GM12878 (cell line): ENCODE data around the gene MAML2. TPM values are rescaled to one million over a fixed set of nuclear protein-coding genes. Genes with fewer than 3 reads are reported as not detected.

Experiments used
- ATAC-seq: fragments of 200-7000 bp; cut with Tn5 transposase; 3 replicates; pipeline ENCODE4 v1.9.1; 2020; ENCODE audit warnings: mild to moderate bottlenecking, moderate library complexity
- BruUV-seq: library from RNA; stranded (reverse); fragments of 400-500 nt; replicated peaks from 2 replicates; lab custom pipeline; 2021; lab: Mats Ljungman, UMichigan
- CTCF ChIA-PET: fragments of 300-600 bp; sonication (Branson Sonifier 250); formaldehyde crosslinking; extraction: SDS; loops from one replicate; lab custom pipeline; 2021; ENCODE audit warnings: inconsistent platforms; lab: Yijun Ruan, JAX
- POLR2A ChIA-PET: fragments of 350-600 bp; formaldehyde crosslinking; extraction: SDS; loops from one replicate; lab custom pipeline; 2021; ENCODE audit warnings: inconsistent platforms; lab: Charles Lee
- RAD21 ChIA-PET: fragments of 300-600 bp; sonication (Branson Sonifier 250); formaldehyde crosslinking; loops from one replicate; lab custom pipeline; 2023; ENCODE audit warnings: antibody characterized with exemption; ENCODE audit not compliant: unreplicated experiment; lab: Charles Lee
- SMC1A ChIA-PET: fragments of 300-600 bp; sonication (Branson Sonifier 250); formaldehyde crosslinking; loops from one replicate; lab custom pipeline; 2023; ENCODE audit not compliant: unreplicated experiment, uncharacterized antibody; lab: Charles Lee
- DNase-seq: peaks from one replicate; pipeline ENCODE4 v3.0.0-alpha.2; 2011; ENCODE audit warnings: low read depth, low spot score
- FAIRE-seq: peaks from 3 replicates; lab custom pipeline; 2011; peaks lifted over from hg19 to GRCh38; lab: Jason Lieb, UNC
- H2AFZ ChIP-seq: 2 replicates; pipeline ENCODE4 v1.6.0; 2011; ENCODE audit warnings: low read depth, low read length, control low read depth; ENCODE audit not compliant: control insufficient read depth
- H3K27ac ChIP-seq: 2 replicates; pipeline ENCODE4 v1.5.1; 2011; ENCODE audit warnings: control low read depth; ENCODE audit not compliant: control insufficient read depth, insufficient read depth
- H3K27me3 ChIP-seq, 2 experiments: replicated peaks in 1 of 2; 2 replicates each; pipeline versions ENCODE4 v1.6.0 to v1.6.1; 2011; ENCODE audit warnings: low read length in 1 of 2; ENCODE audit not compliant: control insufficient read depth in 2 of 2, insufficient read depth in 2 of 2
- H3K36me3 ChIP-seq, 2 experiments: 2 replicates each; pipeline ENCODE4 v1.5.1; 2011; ENCODE audit warnings: low read length in 1 of 2; ENCODE audit not compliant: control insufficient read depth in 2 of 2, insufficient read depth in 2 of 2
- H3K4me1 ChIP-seq: 2 replicates; pipeline ENCODE4 v1.6.1; 2011; ENCODE audit warnings: mild to moderate bottlenecking, low read length, moderate library complexity, mixed read lengths; ENCODE audit not compliant: control insufficient read depth, insufficient read depth
- H3K4me2 ChIP-seq: 2 replicates; pipeline ENCODE4 v1.6.0; 2011; ENCODE audit warnings: control low read depth; ENCODE audit not compliant: control insufficient read depth, insufficient read depth
- H3K4me3 ChIP-seq: fragments of 200-600 bp; sonication (generic); 2 replicates; pipeline ENCODE4 v1.5.1; 2016
- H3K79me2 ChIP-seq: 2 replicates; pipeline ENCODE4 v1.6.0; 2011; ENCODE audit warnings: low read length; ENCODE audit not compliant: control insufficient read depth, insufficient read depth
- H3K9ac ChIP-seq: 2 replicates; pipeline ENCODE4 v1.8.0; 2011; ENCODE audit warnings: low read length, control low read depth, mixed read lengths; ENCODE audit not compliant: control insufficient read depth, insufficient read depth
- H3K9me3 ChIP-seq: replicated peaks from 3 replicates; pipeline ENCODE4 v1.5.1; 2011; ENCODE audit warnings: mild to moderate bottlenecking, low read length; ENCODE audit not compliant: control insufficient read depth, insufficient read depth
- H4K20me1 ChIP-seq: 2 replicates; pipeline ENCODE4 v1.6.0; 2011; ENCODE audit not compliant: control insufficient read depth, insufficient read depth
- CREM ChIP-seq: IDR thresholded peaks from 2 replicates; pipeline ENCODE4 v1.6.1; 2014; ENCODE audit warnings: antibody characterized with exemption, low read depth
- E2F8 ChIP-seq: fragments of 450-650 bp; IDR thresholded peaks from 2 replicates; pipeline ENCODE4 v1.6.1; 2018; ENCODE audit warnings: mild to moderate bottlenecking, low read depth, moderate library complexity; ENCODE audit not compliant: partially characterized antibody
- HCFC1 ChIP-seq: fragments of 150-350 bp; IDR thresholded peaks from 2 replicates; pipeline ENCODE4 v1.6.1; 2014; ENCODE audit warnings: low read length
- ZNF207 ChIP-seq: fragments of 450-650 bp; IDR thresholded peaks from 2 replicates; pipeline ENCODE4 v1.6.1; 2014; ENCODE audit warnings: antibody characterized with exemption, mild to moderate bottlenecking, borderline replicate concordance
- ZNF217 ChIP-seq: fragments of 450-650 bp; IDR thresholded peaks from 2 replicates; pipeline ENCODE4 v1.6.1; 2017; ENCODE audit warnings: antibody characterized with exemption, mild to moderate bottlenecking
- ZNF592 ChIP-seq: fragments of 450-650 bp; IDR thresholded peaks from 2 replicates; pipeline ENCODE4 v1.6.1; 2017; ENCODE audit warnings: mild to moderate bottlenecking, moderate library complexity
- WGBS: methylation state at CpG from one replicate; pipeline ENCODE4 v1.1.6; 2016; ENCODE audit warnings: low lambda C conversion rate; ENCODE audit not compliant: insufficient replicate concordance, insufficient coverage; ENCODE audit errors: missing lambda C conversion rate; 5-methylcytosine and 5-hydroxymethylcytosine counted together
- in situ Hi-C: fragments of 300-500 bp; cut with MboI; formaldehyde crosslinking; loops from 9 replicates; pipeline ENCODE4 v1.14.3; 2018; ENCODE audit warnings: mixed read lengths
- intact Hi-C: fragments of 100-400 bp; cut with micrococcal nuclease; formaldehyde crosslinking; loops from one replicate; pipeline ENCODE4 v1.14.2; 2022; ENCODE audit not compliant: unreplicated experiment
- polyA plus RNA-seq, 11 experiments: library from polyadenylated mRNA; depleted of rRNA in 4 of 11; unstranded in 6 of 11; stranded (reverse) in 5 of 11; fragments of >200 nt; fragmentation: Nextera tagmentation in 4 of 11; fragmentation: Illumina TruSeq in 1 of 11; extraction: Ambion mirVana in 4 of 11; extraction: Trizol in 1 of 11; gene quantifications; 1 replicate in 1 of 11; 2 replicates in 10 of 11; pipeline versions ENCODE4 v1.2.1 to v1.2.3, GENCODE V29; 2011 to 2016; ENCODE audit warnings: inconsistent platforms in 2 of 11, missing spikeins in 2 of 11, low read depth in 1 of 11
- total RNA-seq, 4 experiments: library from RNA; depleted of rRNA in 3 of 4; stranded (reverse); fragments of >200 nt in 3 of 4; fragmentation: Illumina TruSeq in 1 of 4; extraction: Trizol in 1 of 4; gene quantifications; 2 replicates each; pipeline versions ENCODE4 v1.2.1 to v1.2.3, GENCODE V29; 2013 to 2021
- TF ChIP-seq, protein P1 (sequence below): fragments of 450-650 bp; IDR thresholded peaks from 2 replicates; pipeline ENCODE4 v1.6.1; 2016; ENCODE audit warnings: mild to moderate bottlenecking
- TF ChIP-seq, protein P2 (sequence below): fragments of 450-650 bp; IDR thresholded peaks from 2 replicates; pipeline ENCODE4 v1.6.1; 2014; ENCODE audit warnings: mild to moderate bottlenecking

MAML2 gene
- total and polyA plus RNA-seq, 10 of the 15 experiments (the other 5 are each of a cell fraction or from before 2014, with no cell fraction given), result 2.5 to 15.1 (median 12.0) TPM

- peaks cover under 1% of the 10 kb centered on the region; the same call in 1 of the 2 replicates for H3K4me1 ChIP-seq
- 90% methylated on average over 1 of the region's 1 CpG for WGBS
- H3K27me3 ChIP-seq, result no peaks in the 10 kb centered on the region
- ATAC-seq, result no peak
- ChIA-PET RAD21 (no interaction called here), POLR2A (no interaction called here), CTCF (no interaction called here), SMC1A (interaction anchor here (1.2 to 2.8 kb wide), 4 partner anchors 24 to 237 kb away, joined by 4 to 11 read pairs (median 4); partner anchors contain the start of gene MAML2)
- H3K27ac ChIP-seq, result no peak overlapping the region
- no peak overlapping the region for H3K9ac ChIP-seq
- no peaks in the 10 kb centered on the region for H4K20me1 ChIP-seq
- no peaks in the 10 kb centered on the region for H3K36me3 ChIP-seq
- no TSS peak for BruUV-seq
- no peaks in the 10 kb centered on the region for H3K9me3 ChIP-seq
- no peak overlapping the region for H2AFZ ChIP-seq
- FAIRE-seq, result no peak
- in situ Hi-C loops (no loop called here), intact Hi-C loops (no loop called here)
- H3K79me2 ChIP-seq, result no peaks in the 10 kb centered on the region; the same call in 1 of the 2 replicates
- no peak for DNase-seq
- H3K4me3 ChIP-seq, result no peak overlapping the region
- TF ChIP-seq ZNF207, result no peak
- no peak for TF ChIP-seq E2F8
- TF ChIP-seq HCFC1, result no peak
- TF ChIP-seq ZNF217, result no peak
- no peak for TF ChIP-seq ZNF592
- TF ChIP-seq, protein P1, sequence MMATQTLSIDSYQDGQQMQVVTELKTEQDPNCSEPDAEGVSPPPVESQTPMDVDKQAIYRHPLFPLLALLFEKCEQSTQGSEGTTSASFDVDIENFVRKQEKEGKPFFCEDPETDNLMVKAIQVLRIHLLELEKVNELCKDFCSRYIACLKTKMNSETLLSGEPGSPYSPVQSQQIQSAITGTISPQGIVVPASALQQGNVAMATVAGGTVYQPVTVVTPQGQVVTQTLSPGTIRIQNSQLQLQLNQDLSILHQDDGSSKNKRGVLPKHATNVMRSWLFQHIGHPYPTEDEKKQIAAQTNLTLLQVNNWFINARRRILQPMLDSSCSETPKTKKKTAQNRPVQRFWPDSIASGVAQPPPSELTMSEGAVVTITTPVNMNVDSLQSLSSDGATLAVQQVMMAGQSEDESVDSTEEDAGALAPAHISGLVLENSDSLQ, result no peak
- TF ChIP-seq CREM, result no peak
- TF ChIP-seq, protein P2, sequence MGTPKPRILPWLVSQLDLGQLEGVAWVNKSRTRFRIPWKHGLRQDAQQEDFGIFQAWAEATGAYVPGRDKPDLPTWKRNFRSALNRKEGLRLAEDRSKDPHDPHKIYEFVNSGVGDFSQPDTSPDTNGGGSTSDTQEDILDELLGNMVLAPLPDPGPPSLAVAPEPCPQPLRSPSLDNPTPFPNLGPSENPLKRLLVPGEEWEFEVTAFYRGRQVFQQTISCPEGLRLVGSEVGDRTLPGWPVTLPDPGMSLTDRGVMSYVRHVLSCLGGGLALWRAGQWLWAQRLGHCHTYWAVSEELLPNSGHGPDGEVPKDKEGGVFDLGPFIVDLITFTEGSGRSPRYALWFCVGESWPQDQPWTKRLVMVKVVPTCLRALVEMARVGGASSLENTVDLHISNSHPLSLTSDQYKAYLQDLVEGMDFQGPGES, result no peak
- no peak overlapping the region for H3K4me2 ChIP-seq
These were observed 237.1 kb downstream of the MAML2 start for GRCh38 chr11:96105944-96106343.
